B cell (primary cell): ENCODE results near the gene MOAP1. TPM values are rescaled to one million over a fixed set of nuclear protein-coding genes. Genes with fewer than 3 reads are reported as not detected.
A peak's percentile ranks its signal among the peaks of the same experiment; 100 is the strongest.

Experiments used
- ATAC-seq: fragments of 200-7000 bp; cut with Tn5 transposase; one replicate; pipeline ENCODE4 v1.10.0; 2021; ENCODE audit warnings: low read depth, mild to moderate bottlenecking, moderate number of reproducible peaks, moderate library complexity
- CTCF ChIA-PET: fragments of 350-600 bp; sonication (Branson Sonifier 250); formaldehyde crosslinking; loops from one replicate; lab custom pipeline; 2021; ENCODE audit warnings: antibody characterized with exemption, inconsistent platforms; lab: Charles Lee
- POLR2A ChIA-PET: fragments of 350-600 bp; sonication (Branson Sonifier 250); formaldehyde crosslinking; loops from one replicate; lab custom pipeline; 2021; ENCODE audit warnings: antibody characterized with exemption; lab: Charles Lee
- DNase-seq: peaks from one replicate; pipeline ENCODE4 v3.0.0; 2013
- H2AFZ ChIP-seq: 2 replicates; pipeline ENCODE4 v1.6.1; 2012; ENCODE audit warnings: mild to moderate bottlenecking, low read depth, low read length; ENCODE audit not compliant: insufficient read depth, poor library complexity, severe bottlenecking
- H3K27ac ChIP-seq, 2 donors: 1 replicate in 1 of 2; 2 replicates in 1 of 2; pipeline ENCODE4 v1.5.1; 2012 to 2013; ENCODE audit warnings: low read length in 2 of 2, mild to moderate bottlenecking in 2 of 2, moderate library complexity in 1 of 2
- H3K27me3 ChIP-seq, 4 experiments: fragments of 200-600 bp in 1 of 4; sonication (generic) in 1 of 4; replicated peaks in 1 of 4; 1 replicate in 2 of 4; 2 replicates in 2 of 4; pipeline versions ENCODE4 v1.6.1 to v1.7.0; 2013 to 2016; ENCODE audit warnings: low read length in 3 of 4, mild to moderate bottlenecking in 2 of 4, mixed read lengths in 1 of 4, moderate library complexity in 1 of 4; ENCODE audit not compliant: insufficient read depth in 4 of 4, control insufficient read depth in 3 of 4; ENCODE audit errors: control extremely low read depth in 1 of 4
- H3K36me3 ChIP-seq, 2 experiments: replicated peaks in 1 of 2; 1 replicate in 1 of 2; 2 replicates in 1 of 2; pipeline versions ENCODE4 v1.6.1 to v1.7.1; 2013; ENCODE audit warnings: low read length in 1 of 2; ENCODE audit not compliant: insufficient read depth in 2 of 2, control insufficient read depth in 1 of 2; ENCODE audit errors: control extremely low read depth in 1 of 2, extremely low read depth in 1 of 2
- H3K4me1 ChIP-seq, 2 donors: fragments of 200-600 bp in 1 of 2; sonication (generic) in 1 of 2; 1 replicate in 1 of 2; 2 replicates in 1 of 2; pipeline versions ENCODE4 v1.5.1 to v1.6.1; 2013 to 2017; ENCODE audit warnings: low read length in 2 of 2; ENCODE audit not compliant: control insufficient read depth in 2 of 2, insufficient read depth in 2 of 2
- H3K4me2 ChIP-seq: replicated peaks from 2 replicates; pipeline ENCODE3; 2012; ENCODE audit warnings: mild to moderate bottlenecking, low read depth, low read length; ENCODE audit not compliant: poor library complexity, severe bottlenecking
- H3K4me3 ChIP-seq, 5 experiments: fragments of 200-600 bp in 1 of 5; sonication (generic) in 1 of 5; 1 replicate in 3 of 5; 2 replicates in 2 of 5; pipeline versions ENCODE4 v1.5.1 to v1.7.0; 2011 to 2016; ENCODE audit warnings: low read length in 4 of 5, mild to moderate bottlenecking in 4 of 5, low read depth in 2 of 5, control low read depth in 1 of 5, moderate library complexity in 1 of 5; ENCODE audit not compliant: insufficient read depth in 1 of 5; ENCODE audit errors: control extremely low read depth in 1 of 5, extremely low read depth in 1 of 5
- H3K79me2 ChIP-seq: fragments of 200-600 bp; sonication (generic); one replicate; pipeline ENCODE4 v1.6.0; 2016; ENCODE audit warnings: low read length; ENCODE audit not compliant: control insufficient read depth, insufficient read depth
- H3K9ac ChIP-seq: fragments of 200-600 bp; sonication (generic); 2 replicates; pipeline ENCODE4 v1.6.1; 2017; ENCODE audit warnings: mild to moderate bottlenecking, low read length, moderate library complexity
- H3K9me3 ChIP-seq, 3 donors: one replicate each; pipeline versions ENCODE4 v1.6.1 to v1.7.1; 2013; ENCODE audit warnings: low read length in 2 of 3; ENCODE audit not compliant: control insufficient read depth in 2 of 3, insufficient read depth in 1 of 3; ENCODE audit errors: control extremely low read depth in 1 of 3
- H4K20me1 ChIP-seq: 2 replicates; pipeline ENCODE4 v1.6.0; 2012; ENCODE audit warnings: mild to moderate bottlenecking, low read length; ENCODE audit not compliant: insufficient read depth, control insufficient read depth, poor library complexity, severe bottlenecking
- H3K27ac Mint-ChIP-seq: one replicate; pipeline ENCODE4 v1.8.0; 2021; ENCODE audit warnings: mixed read lengths
- H3K27me3 Mint-ChIP-seq: one replicate; pipeline ENCODE4 v1.8.0; 2021; ENCODE audit warnings: mixed read lengths
- H3K4me1 Mint-ChIP-seq: one replicate; pipeline ENCODE4 v1.8.0; 2021; ENCODE audit warnings: mixed read lengths
- H3K4me3 Mint-ChIP-seq: one replicate; pipeline ENCODE4 v1.8.0; 2021; ENCODE audit warnings: mixed read lengths
- H3K9me3 Mint-ChIP-seq: one replicate; pipeline ENCODE4 v1.8.0; 2022; ENCODE audit warnings: mixed read lengths; ENCODE audit not compliant: insufficient read depth
- EZH2 ChIP-seq: IDR thresholded peaks from 2 replicates; pipeline ENCODE4 v1.6.1; 2012; ENCODE audit warnings: borderline replicate concordance, low read depth, mild to moderate bottlenecking, moderate library complexity, low read length; ENCODE audit not compliant: insufficient read depth, poor library complexity, severe bottlenecking
- WGBS: methylation state at CpG from one replicate; pipeline ENCODE4 v1.1.5; 2013; ENCODE audit warnings: missing lambda C conversion rate; ENCODE audit not compliant: insufficient coverage; 5-methylcytosine and 5-hydroxymethylcytosine counted together
- intact Hi-C: fragments of 100-400 bp; cut with micrococcal nuclease; formaldehyde crosslinking; loops from one replicate; pipeline ENCODE4 v1.10.0; 2022
- polyA plus RNA-seq: library from polyadenylated mRNA; depleted of rRNA; stranded (reverse); fragments of >200 nt; gene quantifications from 2 replicates; pipeline ENCODE4 v1.2.3, GENCODE V29; 2012
- total RNA-seq, 2 donors: library from RNA; stranded (reverse); fragments of 120-200 nt in 1 of 2; gene quantifications; 1 replicate in 1 of 2; 2 replicates in 1 of 2; pipeline versions ENCODE4 v1.2.3 to v1.2.4, GENCODE V29; 2013 to 2022
- TF ChIP-seq, protein P1 (sequence below): fragments of 200-600 bp; IDR thresholded peaks from one replicate; pipeline ENCODE4 v1.8.0; 2022; ENCODE audit warnings: antibody characterized with exemption, mild to moderate bottlenecking

Gene MOAP1
- total and polyA plus RNA-seq, 2 donors (not counting 1 experiment from before 2014, with no cell fraction given) = 30.8 to 74.9 TPM

- no peak for DNase-seq
- Mint-ChIP-seq H3K9me3 (no peaks in the 10 kb centered on the region), H3K27me3 (no peaks in the 10 kb centered on the region), H3K4me3 (no peak overlapping the region), H3K27ac (no peak overlapping the region), H3K4me1 (peaks cover 30% of the 10 kb centered on the region)
- Histone ChIP-seq H4K20me1 (peaks cover 14% of the 10 kb centered on the region), H3K79me2 (peaks cover 36% of the 10 kb centered on the region), H3K36me3 (peaks cover 0 to 20% of the 10 kb centered on the region in 2 experiments), H3K4me2 (no peak overlapping the region), H3K4me3 (no peak overlapping the region), H3K27me3 (no peaks in the 10 kb centered on the region), H3K27ac (peak overlapping the region in 1 of 2 donors; percentile 94), H3K4me1 (peaks cover 16 to 26% of the 10 kb centered on the region in 2 donors), H3K9me3 (no peaks in the 10 kb centered on the region), H2AFZ (no peak overlapping the region), H3K9ac (no peak overlapping the region)
- WGBS = no CpG with 5 or more reads among the region's 3 CpGs
- intact Hi-C loops = loop anchor here (10.0 kb wide), 2 partner anchors 392 to 988 kb away; partner anchors contain the start of genes GOLGA5 and PPP4R4
- ATAC-seq = no peak
- ChIA-PET POLR2A (no interaction called here), CTCF (interaction anchor here (1.3 to 2.0 kb wide), 2 partner anchors 21 to 73 kb away, joined by 4 to 8 read pairs; partner anchors contain the start of genes GON7 and UBR7)
- TF ChIP-seq, protein P1, sequence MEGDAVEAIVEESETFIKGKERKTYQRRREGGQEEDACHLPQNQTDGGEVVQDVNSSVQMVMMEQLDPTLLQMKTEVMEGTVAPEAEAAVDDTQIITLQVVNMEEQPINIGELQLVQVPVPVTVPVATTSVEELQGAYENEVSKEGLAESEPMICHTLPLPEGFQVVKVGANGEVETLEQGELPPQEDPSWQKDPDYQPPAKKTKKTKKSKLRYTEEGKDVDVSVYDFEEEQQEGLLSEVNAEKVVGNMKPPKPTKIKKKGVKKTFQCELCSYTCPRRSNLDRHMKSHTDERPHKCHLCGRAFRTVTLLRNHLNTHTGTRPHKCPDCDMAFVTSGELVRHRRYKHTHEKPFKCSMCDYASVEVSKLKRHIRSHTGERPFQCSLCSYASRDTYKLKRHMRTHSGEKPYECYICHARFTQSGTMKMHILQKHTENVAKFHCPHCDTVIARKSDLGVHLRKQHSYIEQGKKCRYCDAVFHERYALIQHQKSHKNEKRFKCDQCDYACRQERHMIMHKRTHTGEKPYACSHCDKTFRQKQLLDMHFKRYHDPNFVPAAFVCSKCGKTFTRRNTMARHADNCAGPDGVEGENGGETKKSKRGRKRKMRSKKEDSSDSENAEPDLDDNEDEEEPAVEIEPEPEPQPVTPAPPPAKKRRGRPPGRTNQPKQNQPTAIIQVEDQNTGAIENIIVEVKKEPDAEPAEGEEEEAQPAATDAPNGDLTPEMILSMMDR = no peak
- no peak for TF ChIP-seq EZH2
These were observed 2.3 kb upstream of the MOAP1 start for GRCh38 chr14:93186956-93187355.

- Histone ChIP-seq H3K36me3 (peaks cover 0 to 24% of the 10 kb centered on the region in 2 experiments), H3K79me2 (peaks cover 36% of the 10 kb centered on the region), H3K9me3 (no peaks in the 10 kb centered on the region), H3K9ac (no peak overlapping the region), H3K4me2 (no peak overlapping the region), H3K4me1 (peaks cover 16 to 26% of the 10 kb centered on the region in 2 donors), H3K27me3 (no peaks in the 10 kb centered on the region), H3K27ac (peak overlapping the region; percentile 16 to 94), H2AFZ (no peak overlapping the region), H3K4me3 (no peak overlapping the region), H4K20me1 (peaks cover 14% of the 10 kb centered on the region)
- H3K4me1 Mint-ChIP-seq = peaks cover 30% of the 10 kb centered on the region
- ChIA-PET CTCF (interaction anchor here (1.0 to 2.0 kb wide), 3 partner anchors 21 to 994 kb away, joined by 3 to 8 read pairs (median 4); partner anchors contain the start of genes GON7 and UBR7), POLR2A (no interaction called here)
- no peaks in the 10 kb centered on the region for H3K9me3 Mint-ChIP-seq
- H3K27ac Mint-ChIP-seq = peak overlapping the region; percentile 68
- ATAC-seq (no peak), DNase-seq (no peak)
- no peak for TF ChIP-seq EZH2
- TF ChIP-seq, protein P1 = no peak
- intact Hi-C loops = loop anchor here (10.0 kb wide), 2 partner anchors 392 to 988 kb away; partner anchors contain the start of genes GOLGA5 and PPP4R4
- H3K27me3 Mint-ChIP-seq = no peaks in the 10 kb centered on the region
- 86% methylated on average over 4 of the region's 6 CpGs for WGBS
- H3K4me3 Mint-ChIP-seq = peak overlapping the region; percentile 78
These were observed 1.8 kb upstream of the MOAP1 start for GRCh38 chr14:93186466-93186865.
